Muscle of leg (tissue), 11 donors: ENCODE results near the gene ADGRL3. TPM values are rescaled to one million over a fixed set of nuclear protein-coding genes. Genes with fewer than 3 reads are reported as not detected.

Experiments used
- DNase-seq: peaks from one replicate; pipeline ENCODE4 v3.0.0; 2013
- H3K27ac ChIP-seq: one replicate; pipeline ENCODE4 v1.5.1; 2013; ENCODE audit warnings: mild to moderate bottlenecking, low read length, control low read depth
- H3K27me3 ChIP-seq: one replicate; pipeline ENCODE4 v1.6.1; 2013; ENCODE audit warnings: low read length; ENCODE audit not compliant: control insufficient read depth, insufficient read depth
- H3K36me3 ChIP-seq: one replicate; pipeline ENCODE4 v1.6.1; 2013; ENCODE audit warnings: low read length; ENCODE audit not compliant: control insufficient read depth, insufficient read depth
- H3K4me1 ChIP-seq: one replicate; pipeline ENCODE4 v1.6.1; 2013; ENCODE audit warnings: low read length; ENCODE audit not compliant: control insufficient read depth, insufficient read depth
- H3K4me3 ChIP-seq: one replicate; pipeline ENCODE4 v1.5.1; 2013; ENCODE audit warnings: low read length, control low read depth
- H3K9me3 ChIP-seq: replicated peaks from 2 replicates; pipeline ENCODE4 v1.6.1; 2013; ENCODE audit warnings: low read depth, low read length; ENCODE audit not compliant: control insufficient read depth
- WGBS: methylation state at CpG from one replicate; pipeline ENCODE4 v1.1.5; 2013; ENCODE audit warnings: missing lambda C conversion rate; ENCODE audit not compliant: insufficient coverage; 5-methylcytosine and 5-hydroxymethylcytosine counted together
- polyA plus RNA-seq, 8 donors: library from polyadenylated mRNA; unstranded; fragments of 120-200 nt; gene quantifications; one replicate each; pipeline versions ENCODE4 v1.2.1 to v1.2.3, GENCODE V29; 2013; ENCODE audit warnings: inconsistent platforms in 1 of 8, low replicate concordance in 1 of 8; ENCODE audit not compliant: insufficient read length in 8 of 8, insufficient read depth in 1 of 8
- total RNA-seq: library from RNA; stranded (reverse); fragments of 120-200 nt; gene quantifications from one replicate; pipeline ENCODE4 v1.2.4, GENCODE V29; 2013

ADGRL3 gene
- total and polyA plus RNA-seq, 9 donors, result 11.8 to 40.7 (median 24.8) TPM

DNA sequence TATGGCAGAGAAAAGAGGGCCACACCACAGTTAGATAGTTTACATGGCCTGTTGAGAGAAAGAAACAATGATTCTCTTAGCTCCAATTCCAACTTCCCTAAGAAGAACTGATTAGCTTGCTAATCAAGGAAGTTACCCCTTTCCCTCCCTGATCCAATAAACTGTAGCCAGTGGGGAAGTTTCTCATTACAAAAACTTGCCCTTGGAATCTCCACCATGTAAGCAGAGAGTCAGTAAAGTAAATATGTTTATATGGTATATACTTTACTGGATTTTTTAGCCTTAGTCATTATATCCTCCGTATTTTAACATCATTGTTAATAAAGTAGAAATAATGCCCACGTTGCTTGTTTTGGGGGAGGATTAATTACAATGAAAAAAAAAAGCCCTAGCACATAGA, 7.7 kb upstream of the ADGRL3 start:
- H3K9me3 ChIP-seq, result no peaks in the 10 kb centered on the region
- no peaks in the 10 kb centered on the region for H3K27me3 ChIP-seq
- H3K4me1 ChIP-seq, result no peaks in the 10 kb centered on the region
- DNase-seq, result no peak
- no CpG with 5 or more reads among the region's 2 CpGs for WGBS
- no peaks in the 10 kb centered on the region for H3K36me3 ChIP-seq
- no peak overlapping the region for H3K4me3 ChIP-seq
- H3K27ac ChIP-seq, result no peak overlapping the region

DNA sequence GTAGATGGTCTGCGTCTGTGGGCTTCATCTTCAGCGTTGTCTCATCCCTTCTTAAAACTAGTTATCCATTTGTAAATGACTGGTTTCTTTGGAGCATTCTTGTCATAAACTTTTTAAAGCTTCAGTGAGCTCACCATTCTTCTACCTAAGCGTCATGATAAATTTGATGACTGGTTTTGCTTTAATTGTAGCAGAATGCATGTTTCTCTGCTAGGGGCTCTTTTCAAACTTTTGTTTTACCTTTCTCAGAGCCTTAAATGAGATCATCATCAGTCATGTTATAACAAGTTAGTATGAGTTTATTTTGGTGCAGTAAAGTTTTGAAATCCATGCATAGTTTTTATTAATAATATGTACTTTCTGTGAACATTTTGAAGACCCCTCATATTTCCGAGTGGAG, 6.3 kb upstream of the ADGRL3 start:
- Histone ChIP-seq H3K27ac (no peak overlapping the region), H3K36me3 (no peaks in the 10 kb centered on the region), H3K27me3 (no peaks in the 10 kb centered on the region), H3K4me1 (no peaks in the 10 kb centered on the region), H3K9me3 (no peaks in the 10 kb centered on the region), H3K4me3 (no peak overlapping the region)
- DNase-seq, result no peak
- no CpG with 5 or more reads among the region's 4 CpGs for WGBS

DNA sequence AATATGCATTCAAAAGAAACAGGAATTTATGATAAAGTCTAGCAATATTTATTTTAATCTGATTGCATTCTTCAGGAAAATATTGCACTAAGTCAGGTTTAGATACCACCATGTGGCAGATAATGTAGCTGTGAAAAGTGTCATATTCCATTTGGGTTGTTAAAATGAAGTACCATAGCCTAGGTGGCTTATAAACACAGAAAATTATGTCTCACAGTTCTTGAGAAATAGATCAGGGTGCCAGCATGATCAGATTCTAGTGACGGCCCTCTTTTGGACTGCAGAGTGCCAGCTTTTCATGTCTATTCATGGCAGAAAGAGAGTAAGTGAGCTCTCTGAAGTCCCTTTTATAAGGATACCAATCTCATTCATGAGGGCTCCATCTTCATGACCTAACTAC, 5.6 kb upstream of the ADGRL3 start:
- no peaks in the 10 kb centered on the region for H3K9me3 ChIP-seq
- no peak overlapping the region for H3K27ac ChIP-seq
- H3K27me3 ChIP-seq, result no peaks in the 10 kb centered on the region
- H3K4me3 ChIP-seq, result no peak overlapping the region
- WGBS, result no CpG with 5 or more reads among the region's 1 CpG
- no peaks in the 10 kb centered on the region for H3K36me3 ChIP-seq
- H3K4me1 ChIP-seq, result no peaks in the 10 kb centered on the region
- no peak for DNase-seq

DNA sequence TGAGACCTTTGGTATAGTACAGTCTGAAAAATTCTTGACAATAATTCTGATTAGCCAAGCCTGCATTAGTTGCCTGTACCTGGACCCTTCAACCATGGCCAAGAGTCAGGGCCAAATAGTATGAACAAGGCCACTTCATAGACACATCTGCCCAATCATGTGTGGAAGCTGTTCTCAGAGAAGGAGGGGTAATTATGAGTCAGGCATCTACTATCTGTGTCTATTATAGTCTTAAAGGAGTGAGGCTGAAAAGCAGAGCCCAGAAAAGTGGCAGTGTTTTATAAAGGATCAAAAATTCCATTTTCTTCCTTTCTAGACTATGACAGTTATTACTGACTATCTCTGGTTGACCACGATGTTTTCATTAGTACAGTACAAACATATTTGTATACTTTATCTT, 5.0 kb upstream of the ADGRL3 start:
- no CpG with 5 or more reads among the region's 1 CpG for WGBS
- Histone ChIP-seq H3K36me3 (no peaks in the 10 kb centered on the region), H3K27me3 (peaks cover 2% of the 10 kb centered on the region), H3K4me3 (no peak overlapping the region), H3K27ac (no peak overlapping the region), H3K4me1 (peaks cover 2% of the 10 kb centered on the region), H3K9me3 (no peaks in the 10 kb centered on the region)
- DNase-seq, result no peak

DNA sequence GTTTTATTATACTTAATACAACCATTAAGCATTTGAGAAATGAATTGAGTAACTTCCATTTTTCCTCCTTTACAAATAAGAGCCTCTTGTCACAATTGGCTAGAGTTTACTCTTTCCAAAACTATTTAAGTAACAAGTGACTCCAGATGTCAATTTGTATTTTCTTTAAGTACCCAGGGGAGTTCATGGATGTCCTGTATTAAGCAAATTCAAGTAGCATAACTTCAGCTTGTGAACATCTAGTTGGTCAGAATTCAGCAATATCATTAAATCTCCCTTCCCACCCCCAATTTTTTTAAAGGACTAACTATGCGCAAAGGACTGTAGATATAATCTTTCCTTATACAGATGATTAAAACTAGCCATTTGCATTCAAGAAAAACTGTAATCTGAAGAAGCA, 1.4 kb upstream of the ADGRL3 start:
- Histone ChIP-seq H3K27me3 (peaks cover 18% of the 10 kb centered on the region), H3K9me3 (no peaks in the 10 kb centered on the region)

DNA sequence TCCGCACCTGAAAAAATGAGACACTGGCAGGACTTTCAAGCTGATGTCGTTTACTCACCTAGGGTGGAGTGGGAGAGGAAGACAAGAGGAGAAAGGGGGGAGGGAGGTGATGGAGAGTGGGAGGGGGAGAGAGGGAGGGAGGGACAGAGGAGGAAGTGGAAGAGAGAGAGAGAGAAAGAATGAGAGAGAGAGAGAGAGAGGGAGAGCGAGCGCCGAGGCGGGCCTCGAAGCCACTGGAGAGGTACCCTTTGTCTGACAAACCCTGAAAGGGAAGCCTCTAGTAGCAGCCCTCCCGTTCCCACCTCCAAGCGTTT, 296 bp upstream of the ADGRL3 start:
- H3K9me3 ChIP-seq, result no peaks in the 10 kb centered on the region
- H3K4me1 ChIP-seq, result peaks cover 10% of the 10 kb centered on the region
- H3K27ac ChIP-seq, result peak overlapping the region; percentile 68
- H3K36me3 ChIP-seq, result no peaks in the 10 kb centered on the region
- 3% methylated on average over 4 of the region's 9 CpGs for WGBS
- DNase-seq, result no peak
- peak overlapping the region; percentile 84 for H3K4me3 ChIP-seq
- H3K27me3 ChIP-seq, result peaks cover 18% of the 10 kb centered on the region

More for the DNA sequence above, 1.4 kb upstream of the ADGRL3 start:
- WGBS, result no CpG with 5 or more reads among the region's 1 CpG
- Histone ChIP-seq H3K4me3 (no peak overlapping the region), H3K27ac (no peak overlapping the region), H3K4me1 (peaks cover 10% of the 10 kb centered on the region), H3K36me3 (no peaks in the 10 kb centered on the region)
- DNase-seq, result peak; percentile 94

DNA sequence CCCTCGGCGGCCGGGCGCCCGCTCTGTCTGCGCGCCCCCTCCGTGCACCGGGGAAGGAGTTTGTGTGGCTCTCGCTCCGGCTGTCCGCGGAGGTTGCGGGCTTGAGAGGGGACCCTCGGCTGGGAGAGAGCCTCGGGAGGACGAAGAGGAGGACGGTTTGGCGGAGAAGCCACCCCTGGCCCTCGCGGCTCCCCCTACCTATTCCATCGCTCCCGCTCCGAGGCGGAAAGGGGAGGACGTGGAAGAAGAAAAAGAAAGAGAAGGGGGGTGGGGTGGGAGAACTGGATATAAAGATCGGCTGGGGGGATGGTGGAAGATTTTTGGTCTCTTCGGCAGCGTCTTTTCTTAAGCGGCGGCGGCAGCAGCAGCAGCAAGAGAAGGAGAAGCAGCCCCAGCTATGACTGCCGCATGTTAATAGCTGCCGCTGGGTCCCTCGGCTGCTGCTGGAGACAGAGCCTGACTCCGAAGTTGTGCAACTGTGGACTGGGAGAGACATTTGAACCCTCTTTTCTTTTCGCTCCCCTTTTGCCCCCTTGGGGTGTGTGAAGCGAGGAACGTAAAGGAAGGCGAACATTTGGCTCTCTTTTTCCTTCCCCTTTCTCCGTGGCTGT, 895 bp downstream of the ADGRL3 start:
- under 1% methylated on average over 13 of the region's 41 CpGs for WGBS
- Histone ChIP-seq H3K9me3 (no peaks in the 10 kb centered on the region), H3K27me3 (peaks cover 18% of the 10 kb centered on the region), H3K4me3 (peak overlapping the region; percentile 84), H3K36me3 (no peaks in the 10 kb centered on the region), H3K4me1 (peaks cover 10% of the 10 kb centered on the region), H3K27ac (peak overlapping the region; percentile 88)
- peak; percentile 86 for DNase-seq

DNA sequence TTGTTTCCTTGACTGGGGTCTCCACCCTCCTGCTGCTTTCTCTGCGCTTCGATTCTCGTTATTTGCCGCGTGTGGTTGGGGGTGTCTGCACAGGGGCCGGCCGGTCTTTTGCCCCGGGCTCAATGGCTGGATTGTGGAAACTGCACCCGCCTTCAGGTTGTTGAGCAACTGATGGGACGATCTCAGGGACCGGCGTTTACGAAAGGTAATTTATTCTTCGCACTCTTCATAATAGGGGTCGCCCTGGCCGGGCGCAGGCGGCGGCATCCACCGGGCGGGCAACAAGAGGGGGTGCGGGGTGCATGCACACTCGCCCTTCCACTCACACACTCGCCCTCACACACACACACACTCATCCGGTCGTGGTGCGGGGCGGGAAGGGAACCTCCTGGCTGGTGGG, 1.4 kb downstream of the ADGRL3 start:
- peaks cover 18% of the 10 kb centered on the region for H3K27me3 ChIP-seq
- 0% methylated on average over 24 of the region's 28 CpGs for WGBS
- H3K4me3 ChIP-seq, result peak overlapping the region; percentile 84
- peak; percentile 40 for DNase-seq
- peaks cover 10% of the 10 kb centered on the region for H3K4me1 ChIP-seq
- H3K27ac ChIP-seq, result peak overlapping the region; percentile 88
- H3K9me3 ChIP-seq, result no peaks in the 10 kb centered on the region
- no peaks in the 10 kb centered on the region for H3K36me3 ChIP-seq

DNA sequence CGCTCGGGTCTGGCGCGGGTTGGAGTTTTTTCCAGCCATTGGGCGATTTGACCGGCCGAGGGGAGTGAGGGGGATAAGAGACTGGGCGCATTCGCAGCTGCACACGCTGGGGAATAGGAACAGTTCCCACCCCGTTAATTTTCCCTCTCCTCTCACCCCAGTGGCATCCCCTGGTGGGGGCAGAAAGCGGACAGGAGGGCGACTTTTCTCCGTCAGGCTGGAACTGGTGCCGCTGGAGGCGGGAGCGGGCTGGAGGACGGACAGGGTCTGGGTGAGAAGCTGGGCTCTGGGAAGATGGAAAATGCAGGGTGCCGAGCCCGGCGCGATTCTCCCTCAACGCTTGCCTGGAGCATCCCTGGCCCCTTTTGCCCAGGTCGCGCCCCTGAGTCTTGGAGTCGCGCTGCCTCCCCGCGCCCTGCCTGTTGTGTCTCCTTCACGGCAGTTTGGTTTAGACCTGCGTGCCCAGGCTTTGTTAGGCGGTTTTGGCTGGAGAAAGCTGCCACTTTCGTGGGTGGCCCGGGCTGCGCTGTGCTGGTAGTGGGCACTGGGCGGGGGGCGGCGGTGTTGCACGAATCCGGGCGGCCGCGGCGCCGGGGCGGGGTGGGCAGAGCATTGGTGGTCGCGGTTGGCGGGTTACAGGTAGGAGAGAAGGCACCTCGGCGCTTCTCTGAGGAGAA, 2.0 kb downstream of the ADGRL3 start:
- WGBS, result under 1% methylated on average over 37 of the region's 51 CpGs
- peak; percentile 37 for DNase-seq
- no peaks in the 10 kb centered on the region for H3K36me3 ChIP-seq
- H3K9me3 ChIP-seq, result no peaks in the 10 kb centered on the region
- peaks cover 18% of the 10 kb centered on the region for H3K27me3 ChIP-seq
- peaks cover 10% of the 10 kb centered on the region for H3K4me1 ChIP-seq
- peak overlapping the region; percentile 88 for H3K27ac ChIP-seq
- peak overlapping the region; percentile 84 for H3K4me3 ChIP-seq

DNA sequence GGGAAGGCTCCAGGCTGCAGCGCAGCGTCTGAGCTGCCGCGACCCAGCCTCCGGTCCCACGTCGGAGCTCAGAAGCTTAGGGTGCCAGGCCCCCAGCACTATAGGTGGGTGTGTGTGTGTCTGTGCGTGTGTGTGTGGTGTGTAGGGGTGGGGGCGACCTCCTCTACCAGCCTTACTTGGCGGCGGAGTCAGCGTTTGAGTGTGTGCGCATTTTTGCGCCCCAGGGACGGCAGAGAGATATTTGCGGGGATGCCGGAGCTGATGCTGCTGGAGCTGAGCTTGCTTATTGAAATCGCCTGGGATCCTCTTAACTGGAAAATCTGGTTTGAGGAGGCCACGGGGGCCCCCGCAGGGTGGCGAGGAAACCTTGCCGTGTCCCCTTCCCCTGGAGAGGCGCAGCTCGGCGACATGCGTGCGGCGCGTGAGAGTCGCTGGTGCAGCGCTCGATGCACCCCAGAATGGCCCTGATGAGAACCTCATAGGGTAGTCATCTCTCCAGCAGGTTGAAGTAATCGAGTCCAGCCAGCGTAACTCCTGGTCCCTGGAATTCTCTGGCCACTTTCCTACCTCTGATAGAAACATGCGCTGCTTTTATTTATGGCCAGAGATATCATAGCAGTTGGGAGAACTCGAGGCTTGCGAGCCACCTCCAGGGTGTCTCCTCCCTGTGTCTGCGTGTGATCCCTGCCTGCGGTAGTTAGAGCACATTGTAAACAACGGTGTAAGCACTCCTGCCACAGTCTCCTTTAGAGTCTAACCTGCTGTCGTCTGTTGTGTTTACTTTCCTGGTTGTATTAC, 2.7 kb downstream of the ADGRL3 start:
- Histone ChIP-seq H3K36me3 (no peaks in the 10 kb centered on the region), H3K27me3 (peaks cover 18% of the 10 kb centered on the region), H3K4me1 (peaks cover 10% of the 10 kb centered on the region), H3K27ac (peak overlapping the region; percentile 49), H3K4me3 (peak overlapping the region; percentile 84), H3K9me3 (no peaks in the 10 kb centered on the region)
- WGBS, result under 1% methylated on average over 29 of the region's 41 CpGs
- peak; percentile 66 for DNase-seq
